Smooth muscle cell of the brain vasculature (primary cell): ENCODE measurements around the gene KRT3.
"Not testable (repeated sequence)": the region's sequence is repeated elsewhere in the genome, so short reads cannot be mapped to it uniquely, and the experiment has no call there.

Source experiments
- DNase-seq: peaks from one replicate; pipeline ENCODE4 v3.0.0-alpha.2; 2012; ENCODE audit warnings: low read depth, low spot score

Gene KRT3

GRCh38 chr12:52760623-52761022 lies 35.3 kb downstream of the KRT3 start:
- no peak for DNase-seq

- DNase-seq: no peak
These were observed 36.2 kb downstream of the KRT3 start for GRCh38 chr12:52759695-52760094.

DNA sequence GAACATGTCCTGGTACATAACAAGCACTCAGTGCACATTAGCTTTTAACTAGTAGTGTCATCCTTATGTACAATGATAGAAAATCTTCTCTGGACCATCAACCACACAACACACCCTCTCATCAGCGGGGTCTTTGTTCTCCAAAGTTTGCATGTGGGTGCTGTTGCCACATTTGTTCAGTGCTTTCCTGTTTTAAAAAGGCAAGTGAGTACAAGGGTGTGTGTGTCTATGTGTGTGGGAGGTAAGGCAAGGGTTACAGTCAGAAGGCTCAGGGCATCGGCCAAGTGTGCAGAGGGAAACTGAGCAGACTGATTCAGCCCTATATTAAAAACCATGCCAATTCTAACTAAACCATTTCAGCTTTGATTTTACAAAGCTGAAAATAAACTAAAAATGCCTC lies 36.7 kb downstream of the KRT3 start:
- DNase-seq: no peak

DNA sequence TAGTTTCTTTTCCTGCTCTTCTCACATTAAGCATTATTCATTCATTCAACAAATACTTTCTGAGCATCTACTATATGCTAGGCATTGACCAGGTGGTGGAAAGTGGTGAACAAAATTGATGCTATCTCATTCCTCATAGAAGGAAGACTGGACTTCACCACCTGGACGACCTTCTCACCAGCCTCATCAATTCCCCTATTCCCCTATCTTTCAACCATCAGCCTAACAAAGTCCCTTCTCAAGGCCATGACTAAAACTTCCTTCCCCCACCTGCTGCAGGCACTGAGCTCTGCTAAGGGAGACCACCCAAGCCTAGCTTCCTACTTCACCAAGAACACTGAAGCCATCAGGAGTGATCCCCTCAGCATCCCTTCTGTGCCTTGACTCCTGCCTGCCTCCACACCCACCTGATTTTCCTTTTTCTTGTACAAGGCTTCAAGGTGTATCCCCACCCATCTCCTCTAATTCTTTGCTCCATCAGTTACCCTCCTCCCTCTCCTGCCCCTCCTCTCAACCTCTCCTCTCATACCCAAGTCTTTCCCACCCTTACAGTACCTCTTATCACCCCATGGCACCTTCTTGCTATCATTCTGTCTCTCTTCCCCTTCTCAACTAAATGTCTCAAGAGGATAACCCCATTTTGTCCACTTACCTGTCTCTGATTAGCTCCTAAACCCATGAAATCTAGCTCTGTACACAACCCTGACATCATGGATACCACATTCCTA lies 38.3 kb downstream of the KRT3 start:
- DNase-seq: no peak

- DNase-seq: no peak
These were observed 39.5 kb downstream of the KRT3 start for GRCh38 chr12:52756281-52756960.

- DNase-seq: no peak
These were observed 40.4 kb downstream of the KRT3 start for GRCh38 chr12:52755533-52755932.

DNA sequence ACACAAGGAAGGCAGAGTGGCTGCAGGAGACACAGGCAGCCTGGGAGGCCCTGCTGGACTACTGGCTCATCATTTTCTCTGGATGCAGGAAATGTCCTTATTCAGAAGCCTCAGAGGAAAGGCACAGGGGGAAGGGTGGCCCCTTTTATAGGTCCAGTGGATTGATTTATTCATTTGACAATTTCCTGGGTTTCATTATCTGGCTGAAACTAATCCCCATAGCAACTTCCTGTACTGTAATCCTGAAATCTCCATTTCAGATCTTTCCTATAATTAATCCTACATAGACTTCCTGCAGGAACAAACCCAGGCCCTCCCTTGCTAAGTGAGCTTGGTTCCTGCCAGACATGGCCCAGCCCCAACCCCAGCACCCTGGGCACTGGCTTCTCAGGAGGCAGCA lies 41.8 kb downstream of the KRT3 start:
- DNase-seq: no peak

DNA sequence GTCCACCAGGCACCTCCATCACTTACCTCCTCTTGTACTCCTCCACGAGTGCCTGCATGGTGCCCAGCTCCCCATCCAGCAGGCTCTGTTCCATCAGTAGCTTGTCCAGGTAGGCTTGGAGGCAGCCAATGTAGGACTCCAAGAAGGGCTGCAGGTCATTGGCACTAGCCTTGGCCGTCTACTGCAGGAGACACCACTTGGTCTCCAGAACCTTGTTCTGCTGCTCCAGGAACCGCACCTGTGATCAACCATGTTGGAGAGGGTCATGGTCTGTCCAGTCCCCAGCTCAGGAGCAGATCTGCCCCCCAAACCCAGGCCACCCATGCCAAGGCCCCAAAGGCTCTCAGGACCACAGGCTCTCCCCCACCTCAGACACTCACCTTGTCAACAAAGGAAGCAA lies 42.6 kb downstream of the KRT3 start:
- no peak for DNase-seq

- no peak for DNase-seq
These were observed 43.4 kb downstream of the KRT3 start for GRCh38 chr12:52752516-52752915.

DNA sequence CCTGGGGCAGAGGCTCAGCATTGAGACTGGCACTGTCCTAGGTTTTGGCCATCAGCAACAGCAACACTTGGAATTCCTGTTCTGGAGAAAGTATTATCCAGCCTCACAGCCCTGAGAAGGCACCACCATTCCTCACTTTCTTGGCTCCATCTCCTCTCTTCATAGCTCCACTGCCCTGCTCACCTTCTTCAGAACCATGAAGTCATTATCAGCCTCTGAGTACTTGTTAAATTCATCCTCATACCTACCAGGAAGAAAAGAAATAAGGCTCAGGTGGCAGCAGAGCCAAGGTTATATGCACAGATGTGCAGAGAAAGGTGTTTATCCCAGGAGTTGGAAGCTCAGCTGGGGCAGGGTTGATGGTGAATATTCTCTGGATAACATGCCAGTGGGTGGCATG lies 44.1 kb downstream of the KRT3 start:
- DNase-seq: no peak

GRCh38 chr12:52750532-52750931 lies 45.4 kb downstream of the KRT3 start:
- DNase-seq: not testable (repeated sequence)

DNA sequence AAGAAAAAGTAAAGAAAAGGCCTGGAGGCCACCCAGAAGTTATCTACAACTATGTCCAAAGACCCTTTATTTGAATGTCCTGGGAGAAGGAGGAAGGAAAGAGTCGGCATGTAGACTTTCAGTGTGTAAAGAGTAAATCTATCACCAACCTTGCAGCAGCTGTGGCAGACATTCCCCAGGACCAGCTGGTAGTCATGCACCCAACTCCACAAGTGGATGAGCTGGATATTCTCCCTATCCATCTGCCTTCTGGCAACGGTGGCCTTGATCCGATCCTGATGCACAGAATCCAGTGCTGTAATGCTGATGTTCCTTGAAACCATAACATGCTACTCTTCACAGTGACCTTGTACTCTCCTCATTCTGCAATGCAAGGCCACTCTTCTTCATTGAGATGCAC lies 46.1 kb downstream of the KRT3 start:
- no peak for DNase-seq

DNA sequence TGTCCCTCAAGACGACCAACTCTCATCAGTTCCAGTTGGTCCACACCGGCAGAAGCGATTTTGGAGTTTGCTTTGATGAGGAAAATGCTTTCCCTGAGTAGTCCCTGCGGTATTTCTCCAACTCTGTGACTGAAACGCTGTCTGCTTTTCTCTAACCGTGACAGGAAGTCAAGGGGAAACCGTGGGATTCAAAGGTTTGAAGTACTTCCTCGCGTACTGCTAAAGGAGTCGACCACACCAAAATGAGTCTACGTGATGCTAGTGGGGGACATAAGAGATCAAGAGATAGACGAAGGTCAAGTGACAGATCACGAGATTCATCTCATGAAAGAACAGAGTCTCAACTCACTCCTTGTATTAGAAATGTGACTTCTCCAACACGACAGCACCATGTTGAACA lies 47.3 kb downstream of the KRT3 start:
- no peak for DNase-seq

GRCh38 chr12:52745554-52745953 lies 50.4 kb downstream of the KRT3 start:
- no peak for DNase-seq

DNA sequence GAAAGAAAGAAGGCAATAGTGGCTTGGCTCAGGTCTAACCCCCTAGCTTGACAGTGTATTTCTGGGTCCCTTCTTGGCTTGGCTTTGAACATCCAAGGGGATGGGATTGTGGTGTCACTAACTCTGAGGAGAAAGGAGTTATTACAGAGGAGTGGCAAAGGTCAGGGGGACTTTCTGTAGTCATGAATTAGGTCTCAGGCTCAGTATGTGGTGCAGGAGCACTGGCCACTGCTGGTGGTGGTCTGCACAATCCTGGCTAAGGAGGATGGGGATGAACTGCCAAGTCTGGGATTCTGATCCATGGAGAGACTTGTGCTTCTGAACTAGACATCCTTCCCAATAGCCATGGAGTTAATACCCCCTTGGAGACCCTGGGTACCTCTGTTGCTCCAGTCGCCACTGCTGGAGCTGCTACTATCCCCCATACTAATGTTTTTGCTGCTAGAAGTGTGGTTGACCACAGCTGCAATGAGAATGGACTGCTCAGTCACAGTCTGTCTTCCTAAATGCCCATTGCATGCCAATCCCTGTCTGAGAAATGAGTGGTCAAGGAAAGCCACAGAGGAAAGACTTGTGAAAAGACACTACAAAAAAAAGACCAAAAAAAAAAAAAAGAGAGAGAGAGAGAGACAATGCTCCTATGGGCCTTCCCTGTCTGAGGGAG lies 51.3 kb downstream of the KRT3 start:
- DNase-seq: no peak

DNA sequence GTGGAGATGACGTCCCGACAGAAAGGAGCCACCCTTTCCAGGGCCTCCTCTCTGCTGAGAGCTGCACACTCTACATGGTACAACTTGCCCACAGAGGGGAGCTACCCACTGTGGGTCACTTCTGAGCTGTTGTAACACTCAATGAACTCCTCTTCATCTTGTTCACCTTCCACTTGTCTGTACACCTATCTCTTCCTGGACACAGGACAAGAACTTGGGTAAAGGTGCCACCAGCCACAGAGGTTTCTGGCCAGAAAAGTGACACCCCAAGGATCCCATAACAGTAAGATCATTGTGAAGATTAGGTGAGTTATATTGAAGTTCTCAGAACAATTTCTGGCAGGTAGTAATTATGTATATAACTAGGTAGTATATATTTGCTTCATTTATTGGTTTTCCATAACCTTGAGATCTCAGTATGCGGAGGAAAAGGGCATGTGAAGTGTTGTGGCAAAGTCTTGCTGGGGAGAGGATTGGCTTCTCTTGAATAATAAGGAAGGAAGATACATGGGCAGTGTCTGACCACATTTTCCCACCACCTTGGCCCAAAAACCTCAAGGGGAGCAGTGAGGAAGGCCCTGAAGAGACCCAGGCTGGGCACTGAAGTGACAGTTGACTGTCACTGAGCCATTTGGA lies 53.0 kb downstream of the KRT3 start:
- DNase-seq: no peak

- no peak for DNase-seq
These were observed 53.7 kb downstream of the KRT3 start for GRCh38 chr12:52742196-52742580.

DNA sequence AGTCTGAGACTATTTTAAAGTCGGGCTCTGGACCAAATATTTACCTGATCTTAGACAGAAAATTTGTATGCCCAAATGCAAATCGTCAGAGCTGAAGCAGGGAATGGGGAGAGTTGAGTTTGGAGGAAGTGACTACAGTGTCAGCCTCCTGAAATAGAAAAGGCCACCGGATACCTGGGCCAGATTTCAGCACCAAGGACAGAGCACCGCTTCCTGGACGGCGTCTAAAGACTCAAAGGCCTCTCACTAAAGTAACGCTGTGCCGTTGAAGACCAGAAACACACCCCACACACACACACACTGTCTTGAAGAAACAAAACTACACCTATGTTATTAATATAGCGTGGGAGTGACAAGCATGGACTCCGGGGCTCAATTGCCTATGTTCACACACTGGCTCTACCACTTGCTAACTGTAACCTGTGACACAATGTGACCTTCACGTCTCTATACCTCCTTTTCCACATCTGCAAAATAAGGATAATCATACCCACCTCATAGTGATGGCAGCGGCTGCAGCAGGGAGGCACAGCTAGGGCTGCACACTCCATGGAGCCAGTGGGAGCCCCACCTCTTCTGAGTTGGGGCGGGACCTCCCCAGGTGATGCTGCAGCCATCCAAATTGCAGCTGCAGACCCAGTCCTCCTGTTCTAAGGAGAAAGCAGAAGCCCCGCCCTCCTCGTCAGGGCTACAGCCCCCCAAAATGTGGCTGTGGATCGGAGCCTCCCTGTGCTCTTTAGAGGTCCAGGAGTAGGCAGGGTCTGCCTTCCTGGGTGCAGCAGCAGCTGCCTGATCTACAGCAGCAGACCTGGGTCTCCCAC lies 54.3 kb downstream of the KRT3 start:
- DNase-seq: peak; percentile 17

DNA sequence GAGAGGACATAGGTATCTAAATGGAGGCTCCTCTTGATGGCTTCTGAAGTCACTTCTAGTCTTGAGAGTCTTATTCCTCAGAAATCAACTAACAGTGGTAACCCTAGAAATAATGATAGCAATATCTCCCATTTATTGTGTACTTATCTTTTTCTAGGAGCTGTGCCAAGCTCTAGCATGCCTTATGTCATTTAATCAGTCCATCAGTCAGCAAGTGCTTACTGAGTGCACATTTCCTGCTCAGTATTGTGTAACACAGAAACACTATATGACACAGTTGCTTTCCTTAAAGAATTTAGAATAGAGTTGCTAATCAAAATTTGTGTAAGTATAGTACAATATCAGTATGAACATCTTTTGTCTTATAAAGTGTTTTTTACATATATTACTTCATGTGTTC lies 55.3 kb downstream of the KRT3 start:
- DNase-seq: no peak

DNA sequence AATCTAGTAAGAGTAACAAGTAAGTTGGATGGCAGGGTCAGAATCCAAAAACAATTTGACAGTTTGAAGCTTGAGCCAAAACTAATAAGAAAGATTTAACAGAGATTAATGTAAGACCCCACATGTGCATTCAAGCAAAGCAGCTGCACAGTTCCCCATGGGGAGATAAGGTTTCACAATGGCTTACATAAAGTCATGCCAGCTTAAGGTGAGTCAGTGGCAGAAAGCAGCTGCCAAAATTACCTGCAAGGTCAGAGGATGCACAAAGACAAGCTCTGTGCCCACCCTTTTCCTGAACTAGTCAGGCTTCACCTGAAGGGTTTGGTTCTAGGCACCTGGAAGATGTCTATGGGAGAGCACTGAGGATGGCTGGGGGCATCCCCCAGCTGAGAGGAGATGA lies 56.0 kb downstream of the KRT3 start:
- DNase-seq: no peak
